Activated CD4-positive, alpha-beta T cell treated with anti-CD3 and anti-CD28 coated beads, Interleukin-2, amount 50 U/mL, for 16 hours (primary cell): Measurements from ENCODE around the gene IL17F.

Experiments
- DNase-seq: peaks from one replicate; pipeline ENCODE4 v3.0.0-alpha.2; 2020

Gene IL17F

DNA sequence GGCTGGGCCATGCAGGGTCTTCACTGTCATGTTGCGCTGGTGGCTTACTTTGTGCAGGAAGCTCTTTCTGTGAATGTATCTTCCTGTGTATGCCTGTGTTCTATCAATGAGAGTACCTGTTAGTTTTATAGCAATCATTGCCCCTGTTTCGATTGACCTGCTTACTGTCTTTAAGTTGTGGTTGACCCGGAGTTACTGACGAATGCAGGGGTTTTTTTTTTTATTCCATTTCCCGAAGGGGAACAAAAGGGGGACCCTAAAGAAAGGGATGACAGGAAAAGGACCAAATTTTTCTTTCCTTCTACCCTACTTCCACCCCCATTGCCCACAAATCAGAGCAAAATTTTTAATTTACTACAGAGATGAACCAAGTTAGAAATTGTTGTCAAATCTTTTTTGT is at the start of gene IL17F:
Gene IL17F, minus strand, starts transcription at position 101 of the 400 bp plus-strand sequence. Its CDS starts 71 bp downstream, at position 30.
- no peak for DNase-seq

DNA sequence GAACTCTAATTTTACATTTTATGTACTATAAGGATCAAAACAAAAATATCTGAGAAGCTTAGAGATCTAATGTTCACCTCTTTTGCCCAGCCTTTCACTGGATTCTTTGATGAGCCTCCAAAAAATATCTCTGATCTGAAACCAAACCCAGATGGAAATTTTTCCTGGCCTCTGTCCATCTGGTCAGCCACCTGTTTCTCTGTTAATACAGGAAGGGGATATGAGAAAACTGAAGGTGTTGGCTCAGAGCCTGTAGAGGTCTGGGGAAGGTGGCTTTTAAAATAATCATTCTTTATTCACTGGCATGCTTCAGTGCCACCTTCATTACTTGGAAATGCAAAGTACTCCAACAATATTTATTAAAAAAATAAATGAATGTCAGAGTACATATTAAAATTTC is 48.8 kb upstream of the IL17F start:
- no peak for DNase-seq

DNA sequence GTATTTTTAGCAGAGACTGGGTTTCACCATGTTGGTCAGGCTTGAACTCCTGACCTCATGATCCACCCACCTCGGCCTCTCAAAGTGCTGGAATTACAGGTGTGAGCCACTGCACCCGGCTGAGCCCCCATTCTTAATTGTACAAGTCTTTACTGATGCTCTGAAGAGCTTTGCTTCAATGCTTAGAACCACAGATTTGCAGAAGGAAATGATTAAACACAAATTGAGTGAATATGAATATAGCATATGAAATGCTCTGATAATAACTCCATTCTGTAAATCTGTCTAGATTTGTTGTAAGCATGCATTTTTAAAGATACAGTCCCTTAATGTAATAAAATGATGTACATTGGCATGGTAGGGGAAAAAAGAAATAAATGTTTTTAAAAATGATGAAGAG is 44.5 kb upstream of the IL17F start:
- no peak for DNase-seq

DNA sequence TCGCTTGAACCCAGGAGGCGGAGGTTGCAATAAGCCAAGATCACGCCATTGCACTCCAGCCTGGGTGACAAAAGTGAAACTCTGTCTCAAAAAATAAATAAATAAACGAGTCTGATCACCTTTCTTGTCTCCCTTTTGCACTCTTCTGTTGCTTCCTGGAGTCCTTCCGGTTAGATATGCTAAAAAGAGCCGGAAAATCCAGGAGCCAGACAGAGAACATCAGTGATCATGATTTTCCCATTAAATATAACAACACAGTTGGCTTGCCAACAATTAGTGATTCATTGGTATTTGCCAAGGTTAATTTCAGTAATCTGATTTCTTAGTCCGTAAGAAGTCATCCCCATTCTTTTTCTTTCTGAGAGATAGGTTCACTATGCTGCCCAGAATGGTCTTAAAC is 43.9 kb upstream of the IL17F start:
- no peak for DNase-seq

DNA sequence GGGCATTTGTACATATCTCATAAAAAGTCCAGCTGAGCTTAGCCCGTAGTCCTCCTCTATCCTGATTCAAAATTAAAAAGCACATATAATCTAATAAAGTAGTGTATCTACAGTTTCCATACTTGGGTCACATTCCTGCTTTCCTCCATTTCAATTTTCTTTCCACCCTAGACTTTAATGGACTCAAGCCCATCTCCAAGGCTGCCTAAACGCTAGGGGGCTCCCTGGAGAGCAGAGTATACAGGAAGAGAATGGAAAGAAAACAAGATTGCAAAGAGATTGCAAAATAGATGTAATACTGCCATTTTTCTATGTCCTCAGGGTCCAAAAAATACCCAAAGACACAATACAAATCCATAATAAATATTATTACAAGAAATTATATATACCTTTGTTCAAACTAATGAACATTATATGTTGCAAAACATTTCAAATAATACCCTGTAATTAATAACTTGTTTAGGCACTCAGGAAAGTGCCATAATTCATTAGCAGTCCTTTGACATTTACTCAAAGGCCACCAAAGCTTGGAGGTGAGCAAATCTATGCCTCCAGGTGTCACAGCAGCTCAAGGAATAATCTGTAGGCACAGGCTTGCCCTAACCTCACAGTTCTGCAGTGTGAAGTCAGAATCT is 42.6 kb upstream of the IL17F start:
- peak; percentile 78 for DNase-seq

DNA sequence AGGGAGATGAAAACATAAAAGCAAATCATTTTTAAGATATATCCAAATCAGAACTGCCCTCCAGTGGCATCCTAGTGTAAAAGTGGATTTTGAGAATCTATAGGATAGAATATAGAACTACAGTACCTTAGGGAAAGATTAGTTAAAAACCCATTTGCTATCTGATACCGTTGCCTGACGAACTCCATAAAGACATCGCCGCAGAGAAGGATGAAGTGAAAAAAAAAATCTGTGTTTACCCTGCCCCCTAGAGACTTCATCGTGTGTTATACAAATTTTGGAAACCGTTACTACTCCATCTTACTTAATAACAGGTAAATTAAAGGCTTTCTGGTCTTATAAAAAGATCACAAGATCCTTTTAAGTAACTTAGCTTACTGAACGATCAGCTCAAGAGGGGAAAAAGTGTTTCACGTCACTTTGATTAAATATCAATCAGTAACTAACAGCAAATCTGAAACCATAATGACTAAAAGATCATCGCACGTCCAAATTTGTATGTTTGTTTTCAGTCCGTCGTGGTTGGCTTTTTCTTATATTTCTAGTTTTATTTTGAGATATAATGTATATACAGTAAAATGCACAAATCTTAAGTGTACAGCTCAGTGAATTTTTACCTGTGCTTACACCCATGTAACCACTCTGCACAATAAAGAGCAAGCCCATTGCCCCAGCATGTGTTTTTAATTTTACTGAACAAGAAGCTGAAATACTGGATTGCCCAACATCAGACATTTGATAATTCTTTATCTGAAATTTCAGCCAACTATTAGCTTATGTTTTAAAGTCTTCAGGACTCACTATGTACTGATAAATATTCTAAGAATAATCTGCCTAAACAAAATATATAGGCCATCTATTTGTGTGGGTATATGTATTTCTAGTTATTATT is 41.1 kb upstream of the IL17F start:
- DNase-seq = peak; percentile 38

DNA sequence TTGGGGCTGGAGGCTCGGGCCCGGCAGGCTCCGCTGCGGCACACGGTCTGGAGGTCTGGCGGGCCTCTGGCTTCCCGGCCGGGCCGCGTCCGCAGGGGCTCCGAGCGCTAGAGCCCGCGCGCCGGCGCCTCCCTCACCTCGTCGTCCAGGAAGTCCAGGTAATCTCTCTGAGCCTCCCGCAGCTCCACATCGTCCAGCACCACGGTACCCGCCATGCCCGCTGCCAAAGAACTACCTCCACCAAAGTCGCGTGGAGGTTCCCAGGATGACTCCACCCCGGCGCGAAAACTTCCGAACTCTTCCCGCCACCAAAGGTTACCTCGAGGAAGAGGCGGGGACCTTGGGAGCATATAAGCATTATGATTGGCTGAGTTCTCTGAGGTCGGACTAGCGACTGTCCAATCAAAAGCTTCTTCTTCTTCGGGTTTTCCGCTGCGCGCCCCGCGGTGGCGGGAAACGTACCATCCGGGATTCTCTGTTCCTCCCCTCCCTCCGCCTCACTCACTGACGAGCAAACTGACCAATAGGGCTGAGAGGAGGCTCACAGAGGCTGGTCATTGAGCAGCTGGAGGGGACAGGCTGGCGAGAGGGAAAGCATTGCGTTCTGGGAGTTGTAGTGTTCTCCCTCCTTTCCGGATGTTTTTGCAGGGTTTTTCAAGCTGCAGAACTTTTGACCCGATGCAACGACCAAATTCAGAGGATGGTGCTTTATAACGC is 40.3 kb upstream of the IL17F start, which contains the start of gene MCM3:
Gene MCM3, minus strand, starts transcription at position 283 of the 717 bp plus-strand sequence. Its CDS starts 68 bp downstream, at position 215.
- peak; percentile 100 for DNase-seq

DNA sequence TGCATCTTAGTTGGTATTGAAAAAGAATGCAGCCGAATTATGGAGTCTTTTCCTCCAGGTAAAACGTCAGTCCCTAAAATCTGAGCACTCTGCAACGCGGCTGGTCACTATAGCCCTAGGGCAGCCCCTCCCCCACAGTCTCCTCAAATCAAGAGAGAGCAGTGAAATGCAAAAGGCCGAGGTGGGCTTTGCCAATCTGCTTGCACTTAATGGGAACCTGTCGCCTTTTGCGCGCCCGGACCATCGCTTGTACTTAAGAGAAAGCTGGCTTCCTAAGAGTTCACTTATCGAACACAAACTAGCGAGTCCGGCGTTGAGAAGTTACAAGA is 39.8 kb upstream of the IL17F start:
- DNase-seq = peak; percentile 72

DNA sequence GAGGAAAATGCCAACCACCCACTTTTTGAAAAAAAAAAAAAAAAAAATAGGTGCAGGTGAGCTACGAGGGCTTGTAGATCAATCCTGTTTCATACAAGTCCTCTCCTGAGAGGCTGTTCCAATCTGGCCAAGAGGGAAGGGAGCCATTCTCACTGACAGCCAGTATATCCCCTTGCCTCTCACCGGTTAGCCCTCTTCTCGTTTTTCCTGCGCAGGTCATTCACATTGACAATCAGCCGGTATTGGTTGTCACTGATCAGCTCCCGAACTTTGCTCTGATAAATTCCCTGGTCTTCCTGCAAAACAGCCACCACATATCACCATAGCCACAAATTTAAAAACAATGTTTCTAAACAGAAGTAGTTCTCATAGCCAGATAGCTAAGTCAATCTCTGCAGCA is 38.8 kb upstream of the IL17F start:
- DNase-seq = no peak

DNA sequence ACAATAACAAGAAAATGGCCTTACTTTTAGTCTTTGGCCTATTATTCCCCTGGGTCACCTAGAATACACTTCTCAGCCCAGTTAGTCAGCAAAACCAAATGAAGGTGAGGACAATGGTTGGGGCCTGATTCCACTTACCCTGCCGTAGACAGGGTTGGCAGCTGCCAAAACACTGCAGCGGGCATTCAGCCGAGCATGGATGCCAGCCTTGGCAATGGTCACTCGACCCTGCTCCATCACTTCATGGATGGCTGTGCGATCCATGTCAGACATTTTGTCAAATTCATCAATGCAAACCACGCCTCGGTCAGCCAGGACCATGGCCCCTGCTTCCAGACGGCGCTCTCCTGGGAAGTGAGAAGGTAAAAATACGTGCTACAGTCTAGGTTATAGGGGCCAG is 31.8 kb upstream of the IL17F start:
- DNase-seq = no peak

DNA sequence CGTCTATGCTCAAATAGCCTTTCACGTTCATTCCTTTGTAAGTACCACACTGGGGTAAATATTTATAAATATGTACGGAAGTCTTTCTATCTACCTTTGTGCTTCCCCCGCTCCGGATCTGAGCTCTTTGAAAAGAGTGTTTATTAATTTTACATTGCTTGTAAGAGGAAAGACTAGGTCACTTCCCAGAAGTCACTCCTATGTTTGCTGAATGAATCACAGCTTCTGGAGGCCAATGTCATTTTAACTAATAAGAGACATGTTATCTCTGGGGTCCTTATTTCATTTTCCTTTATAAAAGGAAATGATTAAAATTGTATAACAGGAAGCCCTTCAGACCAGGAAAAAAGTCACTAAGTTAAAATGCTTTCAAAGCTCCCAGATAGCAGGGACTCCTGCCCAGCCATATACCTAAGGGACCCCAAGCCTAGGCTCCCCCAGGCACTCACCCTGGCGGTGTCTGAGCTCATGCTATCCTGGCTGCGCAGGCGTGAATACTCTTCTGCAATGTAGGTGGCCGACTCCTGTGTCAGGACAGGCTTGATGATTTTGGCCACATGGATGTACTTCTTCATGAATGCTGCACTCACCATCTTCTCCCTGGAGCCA is 27.7 kb upstream of the IL17F start:
- no peak for DNase-seq

DNA sequence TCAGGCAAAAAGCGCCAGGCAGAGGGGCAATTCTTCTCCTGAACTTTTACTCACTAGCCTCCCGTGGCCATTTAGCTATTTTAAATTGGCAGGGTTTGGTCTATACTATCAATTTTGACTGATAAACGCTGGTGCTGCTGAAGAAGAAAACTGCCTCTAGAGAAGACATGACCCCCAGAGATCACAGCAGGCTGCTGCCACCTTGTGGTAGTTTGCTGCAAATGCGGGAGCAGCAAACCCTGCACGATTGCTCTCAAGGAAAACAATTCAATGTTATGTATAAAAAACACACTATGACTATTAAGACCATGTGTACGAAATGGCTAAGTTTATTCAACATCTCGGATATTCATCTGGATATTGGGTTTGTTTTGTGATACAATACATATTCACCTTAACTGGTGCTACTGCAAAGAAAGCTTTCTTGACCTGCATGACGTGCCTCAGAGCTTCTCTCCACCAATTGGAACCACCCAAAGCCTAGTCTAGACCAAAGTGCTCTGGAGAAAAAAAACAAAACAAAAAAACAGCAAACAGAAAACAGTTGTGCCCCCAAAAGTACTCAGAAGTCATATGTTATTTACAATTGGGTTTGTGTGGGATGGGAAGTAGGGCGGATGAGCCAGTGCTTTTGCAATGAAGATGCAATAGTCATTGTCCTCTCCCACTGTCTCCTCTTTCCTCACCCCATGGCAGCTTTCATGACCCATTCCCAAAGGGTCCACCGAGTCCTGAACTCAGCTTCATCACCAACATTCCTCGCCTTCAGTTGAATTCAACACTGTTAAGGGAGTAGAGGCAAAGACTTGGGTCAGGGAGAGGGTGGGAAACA is 19.6 kb upstream of the IL17F start:
- DNase-seq = peak; percentile 81

DNA sequence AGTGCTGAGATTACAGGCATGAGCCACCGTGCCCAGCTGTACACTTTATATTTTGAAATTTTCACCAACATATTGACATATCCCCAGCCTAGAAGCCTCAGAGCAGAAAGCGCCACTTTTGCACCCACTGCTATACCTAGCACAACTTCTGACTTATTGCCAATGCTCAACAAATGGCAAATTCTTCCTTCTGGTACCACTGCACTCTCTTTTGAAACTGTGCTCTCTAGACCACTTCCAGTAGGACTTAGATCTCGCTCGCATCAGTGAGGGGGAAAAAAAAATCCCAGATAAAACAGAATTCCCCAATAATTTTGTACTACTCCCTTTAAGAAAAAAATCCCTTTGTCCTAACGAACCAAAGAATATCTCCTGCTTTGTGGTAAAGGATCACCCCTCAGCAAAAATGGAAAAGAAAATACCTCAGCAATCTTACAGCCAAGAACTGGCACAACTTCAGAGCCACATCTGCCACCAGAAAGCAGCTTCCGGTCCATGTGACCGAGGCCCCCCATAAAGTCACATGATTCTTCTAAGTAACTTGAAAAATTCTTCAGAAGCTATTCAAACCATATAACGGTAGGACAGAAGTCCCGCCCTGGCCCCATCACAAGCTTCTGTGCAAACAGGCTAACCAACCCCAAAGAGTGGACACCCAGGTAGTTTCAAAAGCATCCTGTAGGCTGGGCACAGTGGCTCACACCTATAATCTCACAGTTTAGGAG is 18.5 kb upstream of the IL17F start:
- DNase-seq = no peak

DNA sequence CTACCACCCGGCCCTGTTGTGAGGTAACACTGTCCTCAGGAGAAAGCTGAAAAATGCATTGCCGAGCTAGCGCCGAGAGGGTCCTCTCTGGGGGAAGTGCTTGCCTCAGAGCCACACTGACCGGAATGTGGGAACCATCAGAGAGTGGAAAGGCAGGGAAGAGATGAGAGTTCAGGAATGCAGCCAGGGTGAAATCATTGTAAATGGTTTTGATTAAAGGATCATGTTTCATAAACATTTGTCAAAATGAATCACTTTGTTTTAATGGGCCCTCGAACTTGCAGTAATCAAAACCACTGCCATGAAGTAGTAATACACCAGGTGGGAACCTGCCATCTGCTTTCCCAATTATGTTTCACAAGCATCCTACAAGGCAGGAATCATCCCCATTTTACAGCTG is 16.9 kb upstream of the IL17F start:
- no peak for DNase-seq

DNA sequence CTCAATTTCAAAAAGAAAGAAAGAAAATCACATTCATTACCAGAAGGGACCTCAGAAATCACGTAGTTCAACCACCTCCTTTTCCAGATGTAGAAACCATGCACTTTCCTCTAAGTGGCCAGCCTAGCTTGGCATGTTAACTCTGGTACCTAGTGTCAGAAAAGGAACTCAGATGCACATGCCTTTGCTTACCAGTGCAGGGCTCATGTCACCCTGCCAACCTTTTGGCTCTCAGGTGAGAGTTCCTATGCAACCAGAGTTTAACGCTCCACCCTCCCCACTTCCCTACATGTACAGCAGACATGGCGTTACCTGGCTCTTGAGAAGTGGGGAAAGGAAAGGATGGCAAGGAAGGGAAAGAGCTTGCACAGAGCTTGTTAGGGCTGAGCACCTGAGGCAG is 16.3 kb upstream of the IL17F start:
- DNase-seq = no peak

DNA sequence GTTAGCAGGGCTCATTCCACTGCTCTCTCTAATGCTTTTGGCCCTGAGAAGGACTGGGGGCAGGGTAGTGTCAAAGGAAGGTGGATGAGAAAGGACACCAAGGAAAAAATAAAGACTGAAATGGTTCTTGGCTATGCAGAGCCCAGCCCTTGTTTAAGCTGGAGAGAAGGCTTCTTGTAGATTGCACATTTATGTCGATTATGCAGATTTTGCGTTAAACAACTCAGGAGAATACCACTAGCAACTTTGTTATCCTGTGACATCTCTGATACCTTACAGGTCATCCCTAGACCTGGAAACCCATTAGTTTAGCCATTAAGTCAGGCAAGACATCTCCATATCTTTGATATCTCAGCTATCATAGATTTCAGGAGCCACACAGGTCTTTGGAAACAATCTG is 11.1 kb upstream of the IL17F start:
- no peak for DNase-seq

DNA sequence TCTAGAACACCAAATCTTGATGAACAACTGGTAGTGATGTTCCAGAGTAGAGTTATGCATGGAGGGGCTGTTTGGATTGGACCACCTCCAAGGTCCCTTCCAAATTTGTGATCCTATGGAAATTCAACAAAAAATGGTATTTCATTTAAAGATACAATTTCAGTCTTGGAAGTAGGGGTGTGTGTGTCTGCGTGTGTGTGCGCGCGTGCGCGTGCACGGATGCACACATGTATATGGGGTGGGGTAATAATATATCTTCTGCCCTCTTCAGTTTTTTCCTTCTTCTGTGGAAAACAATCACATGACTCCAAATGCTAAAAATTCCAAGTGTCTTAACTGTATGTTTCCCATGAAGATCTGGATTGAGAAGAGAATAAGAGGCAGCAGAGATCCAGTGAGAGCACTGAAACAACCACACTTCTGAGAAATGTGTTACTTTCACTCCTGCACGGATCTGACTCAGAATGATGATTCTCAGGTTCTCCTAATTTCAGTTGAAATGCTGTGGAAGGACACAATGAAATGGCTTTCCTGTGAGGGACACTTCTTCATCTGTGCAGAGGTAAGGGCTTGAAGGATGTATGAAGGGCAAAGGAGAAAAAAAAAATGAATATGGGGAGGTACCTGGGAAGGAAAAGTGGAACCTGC is 10.6 kb upstream of the IL17F start:
- DNase-seq = peak; percentile 83

DNA sequence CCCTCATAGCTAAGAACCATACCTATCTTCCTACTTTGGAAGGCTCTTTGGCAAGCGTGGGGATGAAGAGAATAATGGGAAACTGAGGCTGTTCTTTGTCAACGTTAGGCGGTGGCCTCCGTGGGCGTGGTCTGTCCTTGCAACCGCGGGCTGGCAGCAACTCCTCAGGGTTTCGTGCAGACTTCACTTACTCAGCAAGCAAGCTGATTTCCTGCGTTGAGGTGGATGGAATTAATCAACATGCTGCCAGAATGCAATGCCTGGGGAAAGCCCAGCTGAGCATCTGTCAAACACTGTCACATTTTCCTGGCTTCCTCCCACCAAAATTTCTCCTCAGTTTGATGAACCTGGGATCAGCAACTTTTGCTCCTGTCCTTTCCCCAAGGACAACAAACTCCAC is 9.2 kb upstream of the IL17F start:
- DNase-seq = peak; percentile 88

DNA sequence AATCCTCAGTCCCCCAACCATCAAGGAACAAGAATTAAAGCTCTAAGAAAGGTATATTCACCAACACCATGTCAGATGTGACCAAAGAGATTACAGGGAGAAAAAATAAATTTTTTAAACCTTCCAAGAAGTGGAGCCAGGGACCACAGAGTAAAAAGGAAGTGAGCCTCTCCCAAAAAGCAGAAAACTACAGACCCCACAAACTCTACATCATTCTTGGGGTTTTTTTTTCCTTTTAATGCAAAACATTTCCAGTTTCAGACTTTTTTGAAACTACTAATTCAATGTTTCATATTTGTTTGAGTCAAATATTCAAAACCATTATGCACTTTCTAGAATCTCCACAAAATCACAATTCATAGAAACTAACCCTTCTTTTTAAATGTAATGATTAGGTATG is 6.8 kb upstream of the IL17F start:
- peak; percentile 35 for DNase-seq

DNA sequence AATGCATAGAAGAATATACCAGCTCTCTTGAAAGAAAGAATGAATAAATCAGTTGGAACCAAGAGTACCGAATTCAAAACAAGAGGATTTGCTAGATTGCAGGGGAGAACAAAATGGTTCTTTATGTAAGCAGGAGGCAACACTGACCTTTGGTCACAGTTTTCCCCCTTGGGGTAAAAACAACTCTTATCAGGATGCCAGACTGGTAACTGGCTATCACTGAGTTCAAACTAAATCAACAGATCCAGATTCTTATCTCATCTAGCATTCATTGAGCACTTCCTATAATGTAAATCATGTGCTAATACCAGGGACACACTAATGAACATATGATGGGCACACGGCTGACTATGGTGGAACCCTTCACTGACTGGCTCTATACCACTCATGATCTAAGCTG is 4.8 kb upstream of the IL17F start:
- no peak for DNase-seq

DNA sequence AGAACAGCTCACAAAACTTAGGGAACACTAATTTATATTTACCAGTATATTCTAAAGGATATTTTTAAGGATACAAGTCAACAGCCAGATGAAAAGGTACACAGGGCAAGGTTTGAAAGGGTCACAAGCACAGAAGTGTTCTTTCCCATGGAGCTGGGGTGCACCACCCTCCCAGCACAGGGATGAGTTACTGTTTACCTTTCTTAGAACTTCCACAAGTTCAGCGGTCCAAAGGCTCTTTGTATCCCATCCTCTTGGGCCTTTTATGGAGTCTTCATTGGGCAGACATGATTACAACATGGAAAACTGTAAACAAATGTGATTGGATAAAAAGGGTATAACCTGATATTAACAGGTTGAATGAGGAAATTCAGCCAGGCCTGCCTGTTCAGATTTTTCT is 1.1 kb upstream of the IL17F start:
- DNase-seq = no peak
